Measurements from ENCODE around the gene SLC2A9.

GRCh38 chr4:10003666-10004065 is 17.6 kb downstream of the SLC2A9 start:
- TF ChIP-seq CTCF (conservative IDR thresholded peaks at IDR 0.05 in 1 of 2, IDR thresholded peaks at IDR 0.05 in 1 of 2; ENCODE audit: low read depth in 1 of 2, low read length in 2 of 2) (no peak), EZH2 (IDR thresholded peaks at IDR 0.05; ENCODE audit: low read length, missing control alignments) (no peak)
